Lung (tissue), 12 donors: ENCODE results near the gene AK9. TPM values are rescaled to one million over a fixed set of nuclear protein-coding genes. Genes with fewer than 3 reads are reported as not detected.
"Not testable (repeated sequence)": the region's sequence is repeated elsewhere in the genome, so short reads cannot be mapped to it uniquely, and the experiment has no call there.

ENCODE experiments used
- ATAC-seq: fragments of 200-7000 bp; cut with Tn5 transposase; one replicate; pipeline ENCODE4 v1.9.1; 2020; ENCODE audit warnings: moderate number of reproducible peaks; ENCODE audit not compliant: insufficient read depth, low FRiP score
- DNase-seq, 3 donors: peaks; one replicate each; pipeline ENCODE4 v3.0.0-alpha.2; 2013 to 2017
- H3K27ac ChIP-seq, 2 donors: one replicate each; pipeline ENCODE4 v1.5.1; 2013; ENCODE audit warnings: mild to moderate bottlenecking in 2 of 2, moderate library complexity in 2 of 2, control low read depth in 1 of 2, inconsistent platforms in 1 of 2, low read depth in 1 of 2, low read length in 1 of 2
- H3K27me3 ChIP-seq, 3 donors: one replicate each; pipeline ENCODE4 v1.5.1; 2013; ENCODE audit warnings: low read length in 2 of 3; ENCODE audit not compliant: control insufficient read depth in 3 of 3, insufficient read depth in 3 of 3
- H3K36me3 ChIP-seq, 4 donors: one replicate each; pipeline ENCODE4 v1.5.1; 2013; ENCODE audit warnings: low read length in 4 of 4, mild to moderate bottlenecking in 1 of 4, moderate library complexity in 1 of 4; ENCODE audit not compliant: control insufficient read depth in 4 of 4, insufficient read depth in 4 of 4
- H3K4me1 ChIP-seq, 5 donors: one replicate each; pipeline ENCODE4 v1.5.1; 2013; ENCODE audit warnings: low read length in 5 of 5, mild to moderate bottlenecking in 2 of 5, moderate library complexity in 1 of 5; ENCODE audit not compliant: control insufficient read depth in 5 of 5, insufficient read depth in 5 of 5
- H3K4me3 ChIP-seq: one replicate; pipeline ENCODE4 v1.5.1; 2013; ENCODE audit warnings: mild to moderate bottlenecking, control low read depth, moderate library complexity
- H3K9ac ChIP-seq, 2 donors: one replicate each; pipeline ENCODE4 v1.5.1; 2013; ENCODE audit warnings: low read length in 2 of 2, control low read depth in 1 of 2; ENCODE audit not compliant: insufficient read depth in 1 of 2
- H3K9me3 ChIP-seq, 4 donors: one replicate each; pipeline ENCODE4 v1.5.1; 2013; ENCODE audit warnings: low read length in 3 of 4, mild to moderate bottlenecking in 1 of 4, moderate library complexity in 1 of 4; ENCODE audit not compliant: control insufficient read depth in 4 of 4, insufficient read depth in 3 of 4
- CTCF ChIP-seq: IDR thresholded peaks from 2 replicates; pipeline ENCODE4 v1.5.1; 2012; ENCODE audit warnings: mild to moderate bottlenecking; ENCODE audit errors: control extremely low read depth, extremely low read depth
- WGBS, 2 donors: extraction: QIAGEN DNeasy Blood & Tissue Kit; methylation state at CpG; one replicate each; pipeline ENCODE4 v1.1.7; 2013; 5-methylcytosine and 5-hydroxymethylcytosine counted together
- polyA plus RNA-seq, 2 donors: library from polyadenylated mRNA; stranded (reverse); fragments of 200-250 nt; gene quantifications; one replicate each; pipeline ENCODE4 v1.2.1, GENCODE V29; 2013
- total RNA-seq, 2 donors: library from RNA; depleted of rRNA in 1 of 2; stranded (reverse); fragments of >200 nt in 1 of 2; gene quantifications; one replicate each; pipeline ENCODE4 v1.2.1, GENCODE V29; 2014 to 2021
- donor health status: control.
- donor health status: control.
- donor health status: Bipolar disorder and iron deficiency.
- donor health status: healthy.
- donor health status: DM: yes; HTN: yes; CAD: no.

Gene AK9
- total and polyA plus RNA-seq, 4 donors = 4.1 to 26.3 (median 7.2) TPM

GRCh38 chr6:109579361-109579760 lies 111.6 kb downstream of the AK9 start:
- no peak for TF ChIP-seq CTCF
- WGBS, 2 donors = 85 to 90% methylated on average over 2 of the region's 2 CpGs
- no peak overlapping the region for H3K27ac ChIP-seq
- DNase-seq (no peak), ATAC-seq (no peak)
- H3K36me3 ChIP-seq = peaks cover 0 to 1% (median 0%) of the 10 kb centered on the region in 4 donors
- H3K4me1 ChIP-seq = no peaks in the 10 kb centered on the region
- no peaks in the 10 kb centered on the region for H3K9me3 ChIP-seq
- no peak overlapping the region for H3K4me3 ChIP-seq
- H3K27me3 ChIP-seq = no peaks in the 10 kb centered on the region
- H3K9ac ChIP-seq = no peak overlapping the region

GRCh38 chr6:109569901-109570300 lies 121.1 kb downstream of the AK9 start:
- not testable (repeated sequence) for H3K27me3 ChIP-seq, H3K9me3 ChIP-seq, H3K9ac ChIP-seq, H3K4me3 ChIP-seq, H3K27ac ChIP-seq, ATAC-seq, H3K36me3 ChIP-seq, H3K4me1 ChIP-seq, DNase-seq
- 86 to 98% methylated on average over 2 of the region's 2 CpGs for whole genome bisulfite sequencing, 2 donors

DNA sequence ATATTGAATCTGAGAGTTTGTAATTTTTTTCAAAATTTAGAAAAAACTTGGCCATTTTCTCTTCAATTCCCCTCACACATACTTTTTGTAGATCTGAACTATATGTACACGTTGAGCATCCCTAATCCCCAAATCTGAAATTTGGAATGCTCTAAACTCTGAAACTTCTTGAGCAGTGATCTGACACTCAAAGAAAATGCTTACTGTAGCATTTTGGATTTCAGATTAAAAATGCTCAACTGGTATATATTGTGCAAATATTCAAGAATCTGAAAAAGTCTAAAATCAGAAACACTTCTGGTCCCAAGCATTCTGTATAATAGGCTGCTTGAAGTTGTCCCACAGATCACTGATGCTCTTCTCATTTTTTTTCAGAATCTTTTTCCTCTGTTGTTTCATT lies 129.2 kb downstream of the AK9 start:
- no peak overlapping the region for H3K9ac ChIP-seq
- DNase-seq = no peak
- peaks cover 0 to 7% (median 2%) of the 10 kb centered on the region in 4 donors for H3K9me3 ChIP-seq
- TF ChIP-seq CTCF = no peak
- no peaks in the 10 kb centered on the region for H3K27me3 ChIP-seq
- WGBS, 2 donors = 88 to 96% methylated on average over 1 of the region's 1 CpG
- H3K4me3 ChIP-seq = no peak overlapping the region
- H3K4me1 ChIP-seq = no peaks in the 10 kb centered on the region
- H3K27ac ChIP-seq = no peak overlapping the region
- peaks cover 0 to 3% (median 0%) of the 10 kb centered on the region in 4 donors for H3K36me3 ChIP-seq
- no peak for ATAC-seq

DNA sequence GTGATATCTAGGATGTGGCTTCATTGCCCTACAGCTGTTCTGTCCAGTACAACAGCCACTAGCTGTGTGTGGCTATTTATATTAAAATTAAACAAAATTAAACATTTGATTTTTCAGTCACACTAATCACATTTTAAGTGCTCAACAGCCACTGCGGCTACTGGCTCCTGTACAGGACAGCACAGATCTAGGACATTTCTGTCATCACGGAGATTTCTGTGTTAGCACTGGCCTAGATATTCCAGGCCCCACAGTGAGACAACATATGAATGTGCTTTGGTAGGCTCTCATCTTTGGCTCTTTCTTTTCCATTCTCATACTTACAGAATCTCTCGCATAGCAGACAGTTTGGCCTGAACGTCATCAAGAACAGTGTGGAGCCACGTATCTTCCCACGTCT lies 159.6 kb downstream of the AK9 start:
- H3K27me3 ChIP-seq = no peaks in the 10 kb centered on the region
- H3K27ac ChIP-seq = no peak overlapping the region
- H3K9ac ChIP-seq = no peak overlapping the region
- no peaks in the 10 kb centered on the region for H3K9me3 ChIP-seq
- no peaks in the 10 kb centered on the region for H3K36me3 ChIP-seq
- no peak overlapping the region for H3K4me3 ChIP-seq
- no peak for TF ChIP-seq CTCF
- DNase-seq = no peak
- 87 to 90% methylated on average over 6 of the region's 6 CpGs for WGBS, 2 donors
- no peaks in the 10 kb centered on the region for H3K4me1 ChIP-seq
- no peak for ATAC-seq
